GM18909 (cell line): Measurements from ENCODE around the gene RABAC1.

ENCODE experiments used
- ATAC-seq: cut with Tn5 transposase; IDR thresholded peaks from one replicate; pipeline ENCODE4 v1.9.1; 2021; ENCODE audit warnings: mild to moderate bottlenecking; ENCODE audit not compliant: unreplicated experiment, poor library complexity

RABAC1 gene

GRCh38 chr19:41930926-41931592 is 28.1 kb downstream of the RABAC1 start:
- no peak for ATAC-seq

GRCh38 chr19:41930322-41930722 is 28.8 kb downstream of the RABAC1 start:
- no peak for ATAC-seq

GRCh38 chr19:41929536-41930071 is 29.5 kb downstream of the RABAC1 start:
- ATAC-seq, result no peak

GRCh38 chr19:41928754-41929535 is 30.2 kb downstream of the RABAC1 start:
- ATAC-seq, result no peak

- no peak for ATAC-seq
Observed at GRCh38 chr19:41928221-41928683, 30.9 kb downstream of the RABAC1 start, which contains the start of gene ERFL. Gene ERFL, minus strand, starts transcription at chr19:41928449. Its CDS starts 15,530 bp downstream, at chr19:41912919.

GRCh38 chr19:41927497-41928192 is 31.5 kb downstream of the RABAC1 start:
- ATAC-seq, result no peak

- ATAC-seq, result no peak
Observed at GRCh38 chr19:41926763-41927496, 32.2 kb downstream of the RABAC1 start.

- ATAC-seq, result no peak
Observed at GRCh38 chr19:41926028-41926762, 32.9 kb downstream of the RABAC1 start.

GRCh38 chr19:41925208-41926003 is 33.7 kb downstream of the RABAC1 start:
- no peak for ATAC-seq

- ATAC-seq, result no peak
Observed at GRCh38 chr19:41924151-41925145, 34.7 kb downstream of the RABAC1 start.

GRCh38 chr19:41923045-41923788 is 35.9 kb downstream of the RABAC1 start:
- no peak for ATAC-seq

GRCh38 chr19:41922585-41922984 is 36.5 kb downstream of the RABAC1 start:
- ATAC-seq, result no peak

- no peak for ATAC-seq
Observed at GRCh38 chr19:41921577-41922576, 37.2 kb downstream of the RABAC1 start.

GRCh38 chr19:41920882-41921576 is 38.1 kb downstream of the RABAC1 start:
- ATAC-seq, result no peak
